A673 (cell line): Measurements from ENCODE around the gene ZFHX2.

ENCODE experiments used
- EZH2 ChIP-seq: fragments of 200-600 bp; sonication (generic); IDR thresholded peaks from 2 replicates; pipeline ENCODE4 v1.6.1; 2017; ENCODE audit warnings: borderline replicate concordance, low read depth, mild to moderate bottlenecking, mixed read lengths, antibody characterized with exemption, low read length; ENCODE audit not compliant: poor library complexity, severe bottlenecking
- TF ChIP-seq, protein P1 (sequence below): fragments of 300-800, 200-600 bp; sonication (generic); conservative IDR thresholded peaks from 2 replicates; pipeline ENCODE4 v1.5.1; 2017; ENCODE audit warnings: low read depth, mild to moderate bottlenecking, antibody characterized with exemption, low read length, moderate library complexity, mixed read lengths

DNA sequence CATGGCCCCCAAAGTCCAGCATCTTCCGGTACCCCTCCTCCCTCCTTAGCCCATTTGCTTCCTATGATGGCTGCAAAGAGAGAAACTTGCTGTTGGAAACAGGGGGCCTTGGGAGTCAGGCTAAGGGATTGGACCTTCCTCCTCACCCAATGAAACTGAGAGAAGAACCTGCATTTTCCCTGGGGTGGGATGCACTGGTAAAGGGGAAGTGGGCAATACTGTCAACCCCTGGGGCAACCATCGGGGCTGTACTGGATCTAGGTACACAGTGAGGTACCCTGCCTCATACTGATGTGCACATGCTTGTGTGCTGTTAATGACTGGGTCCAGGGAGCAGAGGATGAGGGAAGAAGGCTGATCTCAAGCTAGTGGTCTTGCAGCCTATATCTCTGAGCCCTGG is 38.0 kb upstream of the ZFHX2 start:
- TF ChIP-seq, protein P1, sequence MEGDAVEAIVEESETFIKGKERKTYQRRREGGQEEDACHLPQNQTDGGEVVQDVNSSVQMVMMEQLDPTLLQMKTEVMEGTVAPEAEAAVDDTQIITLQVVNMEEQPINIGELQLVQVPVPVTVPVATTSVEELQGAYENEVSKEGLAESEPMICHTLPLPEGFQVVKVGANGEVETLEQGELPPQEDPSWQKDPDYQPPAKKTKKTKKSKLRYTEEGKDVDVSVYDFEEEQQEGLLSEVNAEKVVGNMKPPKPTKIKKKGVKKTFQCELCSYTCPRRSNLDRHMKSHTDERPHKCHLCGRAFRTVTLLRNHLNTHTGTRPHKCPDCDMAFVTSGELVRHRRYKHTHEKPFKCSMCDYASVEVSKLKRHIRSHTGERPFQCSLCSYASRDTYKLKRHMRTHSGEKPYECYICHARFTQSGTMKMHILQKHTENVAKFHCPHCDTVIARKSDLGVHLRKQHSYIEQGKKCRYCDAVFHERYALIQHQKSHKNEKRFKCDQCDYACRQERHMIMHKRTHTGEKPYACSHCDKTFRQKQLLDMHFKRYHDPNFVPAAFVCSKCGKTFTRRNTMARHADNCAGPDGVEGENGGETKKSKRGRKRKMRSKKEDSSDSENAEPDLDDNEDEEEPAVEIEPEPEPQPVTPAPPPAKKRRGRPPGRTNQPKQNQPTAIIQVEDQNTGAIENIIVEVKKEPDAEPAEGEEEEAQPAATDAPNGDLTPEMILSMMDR = no peak
- no peak for TF ChIP-seq EZH2
